ENCODE results near the gene PEG3. TPM values are rescaled to one million over a fixed set of nuclear protein-coding genes. Genes with fewer than 3 reads are reported as not detected.

Gene PEG3
- total and polyA plus RNA-seq, 10 of the 15 experiments (the other 5 are each of a cell fraction or from before 2014, with no cell fraction given) = 0.03 to 0.33 TPM; not detected in 8

- BruUV-seq (replicated peaks) = no TSS peak
- ATAC-seq (no peak), DNase-seq (ENCODE audit: low read depth, low spot score) (no peak), FAIRE-seq (no peak)
- ChIA-PET RAD21 (ENCODE audit: unreplicated experiment) (no interaction called here), CTCF (no interaction called here), POLR2A (no interaction called here), SMC1A (ENCODE audit: uncharacterized antibody, unreplicated experiment) (no interaction called here)
- H3K4me1 ChIP-seq (ENCODE audit: control insufficient read depth, insufficient read depth, low read length) = no peaks in the 10 kb centered on the region
- H3K4me3 ChIP-seq = no peak overlapping the region
- no peak overlapping the region for H3K9ac ChIP-seq (ENCODE audit: control insufficient read depth, insufficient read depth, low read length)
- in situ Hi-C loops (cut with MboI) (no loop called here), intact Hi-C loops (cut with micrococcal nuclease; ENCODE audit: unreplicated experiment) (no loop called here)
- no peaks in the 10 kb centered on the region for H3K36me3 ChIP-seq (ENCODE audit: control insufficient read depth in 2 of 2, insufficient read depth in 2 of 2, low read length in 1 of 2)
- TF ChIP-seq RELB (IDR thresholded peaks at IDR 0.05; ENCODE audit: low read depth) (no peak), HDAC2 (IDR thresholded peaks at IDR 0.05) (no peak), NBN (IDR thresholded peaks at IDR 0.05) (no peak)
- no peak overlapping the region for H3K27ac ChIP-seq (ENCODE audit: control insufficient read depth, insufficient read depth)
- WGBS (ENCODE audit: insufficient coverage, insufficient replicate concordance, low lambda C conversion rate, missing lambda C conversion rate) = 78% methylated on average over 45 of the region's 50 CpGs
- no peaks in the 10 kb centered on the region for H4K20me1 ChIP-seq (ENCODE audit: control insufficient read depth, insufficient read depth)
- no peaks in the 10 kb centered on the region for H3K27me3 ChIP-seq (replicated peaks in 1 of 2; ENCODE audit: control insufficient read depth in 2 of 2, insufficient read depth in 2 of 2, low read length in 1 of 2)
- H3K79me2 ChIP-seq (ENCODE audit: control insufficient read depth, insufficient read depth, low read length) = no peaks in the 10 kb centered on the region
- no peak overlapping the region for H2AFZ ChIP-seq (ENCODE audit: control insufficient read depth, low read depth, low read length)
- H3K9me3 ChIP-seq (replicated peaks; ENCODE audit: control insufficient read depth, insufficient read depth, low read length) = no peaks in the 10 kb centered on the region; the same call in 2 of the 3 replicates
- no peak overlapping the region for H3K4me2 ChIP-seq (ENCODE audit: control insufficient read depth, insufficient read depth)
Measured at GRCh38 chr19:56864443-56865125, 24.1 kb upstream of the PEG3 start.

- no peak for DNase-seq (ENCODE audit: low read depth, low spot score)
- in situ Hi-C loops (cut with MboI) = no loop called here
- Histone ChIP-seq H3K9ac (ENCODE audit: control insufficient read depth, insufficient read depth, low read length) (no peak overlapping the region), H3K27me3 (replicated peaks in 1 of 2; ENCODE audit: control insufficient read depth in 2 of 2, insufficient read depth in 2 of 2, low read length in 1 of 2) (no peaks in the 10 kb centered on the region), H3K79me2 (ENCODE audit: control insufficient read depth, insufficient read depth, low read length) (no peaks in the 10 kb centered on the region), H4K20me1 (ENCODE audit: control insufficient read depth, insufficient read depth) (no peaks in the 10 kb centered on the region), H3K4me3 (no peak overlapping the region), H3K4me2 (ENCODE audit: control insufficient read depth, insufficient read depth) (no peak overlapping the region), H2AFZ (ENCODE audit: control insufficient read depth, low read depth, low read length) (no peak overlapping the region), H3K9me3 (replicated peaks; ENCODE audit: control insufficient read depth, insufficient read depth, low read length) (no peaks in the 10 kb centered on the region; the same call in 2 of the 3 replicates), H3K4me1 (ENCODE audit: control insufficient read depth, insufficient read depth, low read length) (no peaks in the 10 kb centered on the region), H3K27ac (ENCODE audit: control insufficient read depth, insufficient read depth) (no peak overlapping the region), H3K36me3 (ENCODE audit: control insufficient read depth in 2 of 2, insufficient read depth in 2 of 2, low read length in 1 of 2) (no peaks in the 10 kb centered on the region)
- intact Hi-C loops (cut with micrococcal nuclease; ENCODE audit: unreplicated experiment) = no loop called here
- ChIA-PET RAD21 (ENCODE audit: unreplicated experiment) (no interaction called here), SMC1A (ENCODE audit: uncharacterized antibody, unreplicated experiment) (interaction anchor here (0.9 kb wide), 1 partner anchor 12 kb away, joined by 3 read pairs; no protein-coding TSS in a partner anchor), POLR2A (no interaction called here), CTCF (no interaction called here)
- ATAC-seq = no peak
- no TSS peak for BruUV-seq (replicated peaks)
- 30% methylated on average over 4 of the region's 4 CpGs for WGBS (ENCODE audit: insufficient coverage, insufficient replicate concordance, low lambda C conversion rate, missing lambda C conversion rate)
- no peak for FAIRE-seq
- no peak for TF ChIP-seq SKIL (IDR thresholded peaks at IDR 0.05; ENCODE audit: low read depth, poor library complexity, severe bottlenecking)
- TF ChIP-seq RB1 (IDR thresholded peaks at IDR 0.05; ENCODE audit: borderline replicate concordance) = no peak
- no peak for TF ChIP-seq IKZF1 (conservative IDR thresholded peaks at IDR 0.05)
- TF ChIP-seq CHD4 (IDR thresholded peaks at IDR 0.05) = no peak
- TF ChIP-seq HDAC6 (IDR thresholded peaks at IDR 0.05; ENCODE audit: unreplicated experiment) = no peak
- no peak for TF ChIP-seq IKZF2 (IDR thresholded peaks at IDR 0.05)
- no peak for TF ChIP-seq CEBPZ (IDR thresholded peaks at IDR 0.05; ENCODE audit: low read depth, low read length)
- TF ChIP-seq STAT3 (IDR thresholded peaks at IDR 0.05; ENCODE audit: low read depth, low read length) = no peak
Measured at GRCh38 chr19:56862741-56863140, 22.2 kb upstream of the PEG3 start.
